Measurements from ENCODE around the gene TERT. TPM values are rescaled to one million over a fixed set of nuclear protein-coding genes. Genes with fewer than 3 reads are reported as not detected.
"Not testable (repeated sequence)": the region's sequence is repeated elsewhere in the genome, so short reads cannot be mapped to it uniquely, and the experiment has no call there.

The TERT gene
- 0.09 and 0.17 TPM in 2 replicates for total RNA-seq

DNA sequence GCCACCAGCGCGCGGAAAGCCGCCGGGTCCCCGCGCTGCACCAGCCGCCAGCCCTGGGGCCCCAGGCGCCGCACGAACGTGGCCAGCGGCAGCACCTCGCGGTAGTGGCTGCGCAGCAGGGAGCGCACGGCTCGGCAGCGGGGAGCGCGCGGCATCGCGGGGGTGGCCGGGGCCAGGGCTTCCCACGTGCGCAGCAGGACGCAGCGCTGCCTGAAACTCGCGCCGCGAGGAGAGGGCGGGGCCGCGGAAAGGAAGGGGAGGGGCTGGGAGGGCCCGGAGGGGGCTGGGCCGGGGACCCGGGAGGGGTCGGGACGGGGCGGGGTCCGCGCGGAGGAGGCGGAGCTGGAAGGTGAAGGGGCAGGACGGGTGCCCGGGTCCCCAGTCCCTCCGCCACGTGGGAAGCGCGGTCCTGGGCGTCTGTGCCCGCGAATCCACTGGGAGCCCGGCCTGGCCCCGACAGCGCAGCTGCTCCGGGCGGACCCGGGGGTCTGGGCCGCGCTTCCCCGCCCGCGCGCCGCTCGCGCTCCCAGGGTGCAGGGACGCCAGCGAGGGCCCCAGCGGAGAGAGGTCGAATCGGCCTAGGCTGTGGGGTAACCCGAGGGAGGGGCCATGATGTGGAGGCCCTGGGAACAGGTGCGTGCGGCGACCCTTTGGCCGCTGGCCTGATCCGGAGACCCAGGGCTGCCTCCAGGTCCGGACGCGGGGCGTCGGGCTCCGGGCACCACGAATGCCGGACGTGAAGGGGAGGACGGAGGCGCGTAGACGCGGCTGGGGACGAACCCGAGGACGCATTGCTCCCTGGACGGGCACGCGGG, at the start of gene TERT:
Gene TERT (minus strand): TSS at position 234 of the 815 bp plus-strand sequence. CDS start 79 bp downstream, at position 155.
- no peak for DNase-seq

GRCh38 chr5:1343931-1344901, 49.3 kb upstream of the TERT start:
- DNase-seq: peak; percentile 51

- no peak for DNase-seq
These were observed 48.5 kb upstream of the TERT start for GRCh38 chr5:1343315-1343751.

- not testable (repeated sequence) for DNase-seq
These were observed 47.8 kb upstream of the TERT start for GRCh38 chr5:1342711-1343110.

DNA sequence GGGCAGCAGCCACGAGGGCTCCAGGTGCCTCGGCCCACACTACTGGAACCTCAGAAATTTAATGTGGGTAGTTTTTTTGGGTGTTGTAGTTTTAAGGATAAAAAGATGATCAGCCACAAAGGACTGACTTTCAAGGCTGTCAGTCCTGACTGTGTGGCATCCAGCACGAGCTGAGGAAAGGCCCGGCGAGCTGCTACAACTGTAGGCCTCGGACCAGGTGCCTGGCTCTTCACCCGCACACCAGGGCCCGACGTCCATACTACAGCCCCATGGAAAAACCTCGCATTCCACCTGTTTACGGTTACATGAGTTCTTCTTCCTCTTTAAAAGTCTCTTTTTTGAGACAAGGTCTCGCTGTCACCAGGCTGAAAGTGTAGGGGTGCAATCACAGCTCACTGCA, 47.4 kb upstream of the TERT start:
- DNase-seq: no peak

- DNase-seq: no peak
These were observed 47.0 kb upstream of the TERT start for GRCh38 chr5:1341863-1342262.

- DNase-seq: not testable (repeated sequence)
These were observed 44.9 kb upstream of the TERT start for GRCh38 chr5:1339818-1340210.

DNA sequence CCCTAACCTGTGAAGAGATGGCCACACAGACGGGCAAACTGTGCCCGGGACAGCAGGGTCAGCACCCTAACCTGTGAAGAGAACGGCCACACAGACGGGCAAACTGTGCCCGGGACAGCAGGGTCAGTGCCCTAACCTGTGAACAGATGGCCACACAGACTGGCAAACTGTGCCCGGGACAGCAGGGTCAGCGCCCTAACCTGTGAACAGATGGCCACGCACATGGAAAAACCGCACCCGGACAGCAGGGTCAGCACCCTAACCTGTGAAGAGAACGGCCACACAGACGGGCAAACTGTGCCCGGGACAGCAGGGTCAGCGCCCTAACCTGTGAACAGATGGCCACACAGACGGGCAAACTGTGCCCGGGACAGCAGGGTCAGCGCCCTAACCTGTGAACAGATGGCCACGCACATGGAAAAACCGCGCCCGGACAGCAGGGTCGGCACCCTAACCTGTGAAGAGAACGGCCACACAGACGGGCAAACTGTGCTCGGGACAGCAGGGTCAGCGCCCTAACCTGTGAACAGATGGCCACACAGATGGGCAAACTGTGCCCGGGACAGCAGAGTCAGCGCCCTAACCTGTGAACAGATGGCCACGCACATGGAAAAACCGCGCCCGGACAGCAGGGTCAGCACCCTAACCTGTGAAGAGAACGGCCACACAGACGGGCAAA, 44.4 kb upstream of the TERT start:
- not testable (repeated sequence) for DNase-seq

GRCh38 chr5:1338506-1339070, 43.7 kb upstream of the TERT start:
- no peak for DNase-seq

GRCh38 chr5:1338196-1338490, 43.3 kb upstream of the TERT start:
- DNase-seq: no peak

DNA sequence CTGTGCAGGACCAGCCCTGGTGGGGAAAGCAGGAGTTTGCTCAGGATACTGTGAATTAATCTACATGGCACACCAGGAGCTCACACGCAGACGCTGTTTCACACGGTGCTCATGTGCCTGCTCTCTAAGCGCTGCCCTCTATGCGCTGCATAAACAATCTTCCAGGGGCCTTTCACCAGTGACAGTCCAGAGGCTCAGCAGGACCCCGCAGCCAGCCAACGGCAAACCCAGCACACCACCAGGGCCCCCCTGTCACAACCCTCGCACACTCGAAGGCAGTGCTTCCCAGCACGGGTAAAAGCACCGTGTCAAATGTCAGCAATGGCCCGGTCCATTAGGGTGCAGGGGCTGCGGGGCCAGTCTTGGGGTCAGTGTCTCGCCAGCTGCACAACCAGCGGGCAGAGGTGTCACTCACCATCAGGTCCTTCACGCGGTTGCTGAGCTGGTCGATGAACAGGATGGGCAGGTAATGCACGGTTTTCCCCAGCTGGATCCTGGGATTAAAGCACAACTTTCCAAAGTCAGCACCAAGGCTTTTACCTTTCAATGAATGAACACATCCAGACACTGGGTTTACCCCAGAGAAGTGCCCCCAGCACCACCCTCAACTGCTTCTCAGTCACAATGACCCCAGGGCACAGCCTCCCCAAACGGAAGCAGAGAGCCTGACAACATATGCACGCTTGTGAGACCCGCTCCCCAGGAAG, 42.8 kb upstream of the TERT start:
- DNase-seq: no peak

DNA sequence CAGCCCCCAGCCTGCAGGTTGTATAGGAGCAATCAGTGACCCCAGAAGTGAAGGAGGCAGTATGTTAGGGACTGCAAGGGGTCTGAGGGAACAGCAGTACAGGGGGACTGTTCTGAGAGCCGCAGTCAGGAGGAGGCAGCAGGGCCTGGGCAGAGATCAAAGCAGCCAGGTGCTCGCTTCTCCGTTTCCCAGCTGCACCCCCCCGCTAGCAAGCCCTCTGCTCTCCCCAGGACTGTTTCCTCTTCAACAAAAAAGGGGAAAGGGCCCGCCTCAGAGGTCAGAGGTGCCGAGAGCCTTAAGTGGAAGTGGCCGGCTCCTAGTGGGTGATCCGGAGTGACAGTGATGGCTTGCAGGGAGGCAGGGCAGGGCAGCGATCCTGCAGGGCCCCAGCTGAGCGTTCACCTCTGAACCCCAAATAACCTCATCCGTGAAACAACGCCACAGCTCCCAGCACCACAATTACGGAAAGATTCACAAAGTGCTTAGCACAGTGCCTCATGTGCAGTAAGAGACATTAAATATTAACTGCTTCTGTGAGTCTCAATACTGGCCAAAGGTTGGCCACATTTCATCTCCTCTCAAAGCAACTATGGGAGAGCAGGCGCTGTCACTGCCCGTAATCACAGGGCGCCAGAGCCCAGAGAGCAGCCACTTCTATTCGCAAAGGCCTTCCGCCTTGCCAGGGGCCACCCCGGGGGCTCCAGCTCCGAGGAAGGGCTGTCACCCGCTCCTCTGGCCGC, 42.1 kb upstream of the TERT start:
- no peak for DNase-seq

DNA sequence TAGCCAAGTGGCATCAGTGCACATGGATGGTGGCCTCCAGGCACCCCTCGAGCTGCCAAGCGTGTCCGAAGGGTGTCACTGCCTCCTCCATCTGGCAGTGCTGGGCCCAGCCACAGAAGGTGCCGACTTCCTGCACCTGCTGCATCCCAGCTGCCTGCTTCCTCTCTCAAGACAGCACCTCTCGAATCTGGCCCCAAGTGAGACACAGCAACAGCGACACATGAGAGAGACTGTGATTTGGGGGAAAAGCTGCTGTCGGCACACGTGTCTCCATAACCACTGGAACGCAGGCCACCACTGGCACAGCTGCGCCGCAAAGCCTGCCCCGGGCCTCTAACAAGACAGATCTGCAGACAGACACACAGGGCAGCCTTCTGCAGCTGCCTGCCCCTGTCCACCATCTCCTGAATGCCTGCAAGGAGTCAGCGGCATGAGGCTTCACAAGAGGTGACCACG, 41.3 kb upstream of the TERT start:
- DNase-seq: no peak

DNA sequence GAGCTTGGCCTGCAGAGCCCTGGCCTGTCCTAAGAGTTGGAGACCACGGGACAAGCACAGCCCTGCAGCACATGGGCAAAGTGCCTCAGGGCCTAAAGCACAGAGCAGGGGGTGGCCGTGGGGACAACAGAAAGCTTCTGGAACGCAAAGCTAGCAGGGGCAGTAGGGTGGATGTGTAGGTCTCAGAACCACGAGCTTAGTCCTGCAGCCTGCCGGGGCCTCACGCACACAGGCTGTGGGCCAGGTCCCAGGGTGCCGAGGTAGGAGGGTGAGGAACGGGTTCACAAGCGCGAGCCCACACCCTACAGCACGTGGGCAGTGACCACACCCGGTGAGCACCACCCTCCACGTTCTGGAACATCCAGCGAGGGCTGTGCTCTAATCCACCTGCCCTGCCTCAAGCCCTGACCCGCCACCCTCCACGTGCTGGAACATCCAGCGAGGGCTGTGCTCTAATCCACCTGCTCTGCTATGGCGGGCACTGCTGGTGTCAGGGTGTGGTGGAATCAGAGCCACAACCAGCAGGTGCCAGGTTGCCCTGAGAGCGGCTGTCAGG, 40.8 kb upstream of the TERT start:
- no peak for DNase-seq

DNA sequence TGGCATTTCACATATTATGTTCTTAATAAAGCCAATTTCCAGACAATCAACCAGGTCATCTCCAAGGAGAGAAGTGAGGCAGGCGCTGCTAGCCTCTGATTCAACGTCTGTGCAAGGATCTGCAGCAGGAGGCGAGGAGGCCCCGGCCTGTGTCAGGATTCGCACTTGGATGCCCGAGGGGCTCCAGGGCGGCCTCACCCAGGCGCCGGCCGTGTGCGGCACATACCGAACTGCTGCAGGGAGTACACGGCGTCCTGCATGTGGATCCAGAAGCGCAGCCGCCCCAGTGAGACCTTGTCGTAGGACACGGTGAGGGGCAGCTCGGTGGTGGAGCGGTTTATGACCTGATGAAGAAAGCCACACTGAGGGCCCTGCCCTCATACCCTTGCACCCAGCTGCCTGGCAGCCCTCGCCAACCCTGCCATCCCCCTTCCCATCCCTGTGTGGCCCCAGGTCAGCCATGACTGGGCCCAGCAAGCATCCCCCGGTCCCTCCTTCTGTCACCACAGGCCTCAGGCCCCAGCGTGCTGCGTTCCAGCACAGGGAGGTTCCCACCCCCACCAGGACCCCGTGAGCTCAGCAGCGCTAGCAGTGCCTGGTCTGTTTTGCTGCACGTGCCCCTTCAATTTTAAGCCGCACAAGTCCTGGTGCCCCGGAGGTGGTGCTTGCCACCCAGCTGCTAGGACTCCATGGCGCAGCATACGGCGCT, 40.1 kb upstream of the TERT start:
- DNase-seq: no peak

DNA sequence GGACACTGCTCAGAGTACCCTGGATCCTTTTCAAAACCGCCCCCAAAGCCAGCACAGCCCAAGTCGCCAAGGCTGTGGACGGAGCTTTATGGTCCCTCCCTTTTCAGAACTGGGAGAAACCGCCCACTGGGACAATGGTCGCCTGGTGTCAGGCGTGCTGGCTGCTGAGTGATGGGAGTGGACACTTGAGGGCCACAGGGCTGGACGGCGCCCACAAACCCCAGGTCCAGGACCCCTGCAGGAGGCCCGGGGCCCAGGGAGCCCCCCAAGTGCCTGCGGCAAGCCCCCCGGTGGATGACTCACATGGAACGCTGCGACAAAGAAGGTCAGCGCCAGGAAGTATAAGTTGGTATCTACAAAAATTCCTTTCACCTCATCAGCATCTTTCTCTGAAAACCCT, 39.1 kb upstream of the TERT start:
- DNase-seq: no peak

DNA sequence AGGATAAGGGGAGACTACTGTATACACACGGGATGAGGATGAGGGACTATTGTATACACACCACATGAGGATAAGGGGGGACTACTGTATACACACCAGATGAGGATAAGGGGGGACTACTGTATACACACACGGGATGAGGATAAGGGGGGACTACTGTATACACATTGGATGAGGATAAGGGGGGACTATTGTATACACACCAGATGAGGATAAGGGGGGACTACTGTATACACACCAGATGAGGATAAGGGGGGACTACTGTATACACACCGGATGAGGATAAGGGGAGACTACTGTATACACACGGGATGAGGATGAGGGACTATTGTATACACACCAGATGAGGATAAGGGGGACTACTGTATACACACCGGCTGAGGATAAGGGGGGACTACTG, 38.4 kb upstream of the TERT start:
- DNase-seq: peak; percentile 12

DNA sequence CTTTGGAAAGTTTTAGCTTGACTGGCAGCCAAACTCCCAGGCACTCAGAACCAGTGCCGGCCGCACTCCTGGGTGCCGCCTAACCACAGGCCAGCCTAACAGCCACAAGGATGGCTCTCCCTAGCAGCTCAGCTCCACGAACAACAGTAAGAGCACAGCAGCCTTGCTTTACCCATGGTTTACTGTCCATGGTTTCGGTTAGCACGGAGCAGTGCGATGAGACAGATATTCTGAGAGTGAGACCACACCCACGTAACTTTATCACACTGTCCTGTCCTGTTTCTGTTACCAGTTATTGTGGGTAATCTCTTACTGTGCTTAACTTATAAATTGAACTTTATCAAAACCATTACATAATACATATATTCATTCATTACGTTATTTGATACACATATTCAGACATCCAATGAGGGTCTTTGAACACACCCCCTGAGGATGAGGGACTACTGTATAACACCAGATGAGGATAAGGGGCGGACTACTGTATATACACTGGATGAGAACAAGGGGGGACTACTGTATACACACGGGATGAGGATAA, 37.7 kb upstream of the TERT start:
- DNase-seq: no peak

- DNase-seq: no peak
These were observed 37.1 kb upstream of the TERT start for GRCh38 chr5:1331861-1332405.
